Cardiac fibroblast (primary cell): Measurements from ENCODE around the gene KIF1C.

Experiments used
- DNase-seq, 2 donors: peaks; one replicate each; pipeline versions ENCODE4 v3.0.0 to v3.0.0-alpha.2; 2010; ENCODE audit warnings: low read depth in 2 of 2
- H3K4me3 ChIP-seq, 2 donors: replicated peaks in 1 of 2; 1 replicate in 1 of 2; 2 replicates in 1 of 2; pipeline ENCODE4 v1.5.1; 2011; ENCODE audit warnings: low read depth in 2 of 2, low read length in 2 of 2, mild to moderate bottlenecking in 2 of 2, moderate library complexity in 1 of 2
- CTCF ChIP-seq: IDR thresholded peaks from one replicate; pipeline ENCODE4 v1.5.1; 2011; ENCODE audit warnings: low read depth, mild to moderate bottlenecking, low read length, inconsistent platforms

The KIF1C gene

GRCh38 chr17:4951486-4951885 lies 46.3 kb upstream of the KIF1C start:
- DNase-seq: no peak
- no peak overlapping the region for H3K4me3 ChIP-seq
- no peak for TF ChIP-seq CTCF

GRCh38 chr17:4953451-4953961 lies 44.2 kb upstream of the KIF1C start:
- TF ChIP-seq CTCF: no peak
- peak; percentile 52 to 61 for DNase-seq
- H3K4me3 ChIP-seq: no peak overlapping the region

GRCh38 chr17:4955091-4955490 lies 42.7 kb upstream of the KIF1C start:
- no peak for DNase-seq
- TF ChIP-seq CTCF: no peak
- H3K4me3 ChIP-seq: no peak overlapping the region

- DNase-seq: no peak
- TF ChIP-seq CTCF: peak; percentile 22
- no peak overlapping the region for H3K4me3 ChIP-seq
Measured at GRCh38 chr17:4956493-4957061, 41.2 kb upstream of the KIF1C start.

GRCh38 chr17:4958102-4958501 lies 39.6 kb upstream of the KIF1C start:
- DNase-seq: no peak
- no peak overlapping the region for H3K4me3 ChIP-seq
- TF ChIP-seq CTCF: no peak

GRCh38 chr17:4959261-4959965 lies 38.3 kb upstream of the KIF1C start:
- no peak for TF ChIP-seq CTCF
- H3K4me3 ChIP-seq: no peak overlapping the region
- no peak for DNase-seq
